ENCODE results near the gene NEK2. TPM values are rescaled to one million over a fixed set of nuclear protein-coding genes. Genes with fewer than 3 reads are reported as not detected.

Gene NEK2
- total RNA-seq, 1 experiment from 2014 or later: 60.5 TPM

GRCh38 chr1:211633524-211633846, 41.9 kb downstream of the NEK2 start:
- Histone ChIP-seq H3K27me3 (ENCODE audit: insufficient read depth, low read depth) (no peaks in the 10 kb centered on the region), H3K79me2 (ENCODE audit: low read depth) (no peaks in the 10 kb centered on the region), H3K4me2 (no peak overlapping the region), H3F3A (ENCODE audit: insufficient read depth, low read depth) (peaks cover 25% of the 10 kb centered on the region), H4K20me1 (ENCODE audit: insufficient read depth) (no peaks in the 10 kb centered on the region), H3K9me2 (ENCODE audit: insufficient read depth) (no peaks in the 10 kb centered on the region), H2AFZ (no peak overlapping the region), H3K36me3 (ENCODE audit: low read depth) (no peaks in the 10 kb centered on the region), H3K27ac (no peak overlapping the region), H3K9me3 (ENCODE audit: insufficient read depth, low read depth) (no peaks in the 10 kb centered on the region), H3K4me3 (no peak overlapping the region), H3K4me1 (replicated peaks; ENCODE audit: insufficient read depth) (peaks cover 42% of the 10 kb centered on the region)
- no peak for TF ChIP-seq CTCF (conservative IDR thresholded peaks at IDR 0.05)
- no peak for TF ChIP-seq EZH2 (IDR thresholded peaks at IDR 0.05; ENCODE audit: low read depth)
- BruUV-seq (replicated peaks): no TSS peak
- POLR2A ChIA-PET (ENCODE audit: unreplicated experiment): interaction anchor here (0.6 kb wide), 3 partner anchors 16 to 83 kb away, joined by 3 to 4 read pairs (median 3); no protein-coding TSS in a partner anchor
- DNase-seq: no peak
- intact Hi-C loops (cut with micrococcal nuclease; ENCODE audit: unreplicated experiment): no loop called here
- CTCF ChIA-PET: interaction anchor here (0.8 kb wide), 1 partner anchor 8 kb away, joined by 5 read pairs; no protein-coding TSS in a partner anchor

- DNase-seq: no peak
Observed at GRCh38 chr1:211632808-211633523, 42.5 kb downstream of the NEK2 start.

More at GRCh38 chr1:211632808-211633523, 42.5 kb downstream of the NEK2 start:
- intact Hi-C loops (cut with micrococcal nuclease; ENCODE audit: unreplicated experiment): no loop called here
- no peak overlapping the region for H3K27ac ChIP-seq
- TF ChIP-seq EZH2 (IDR thresholded peaks at IDR 0.05; ENCODE audit: low read depth) (no peak), CTCF (conservative IDR thresholded peaks at IDR 0.05) (no peak)
- no peaks in the 10 kb centered on the region for H3K36me3 ChIP-seq (ENCODE audit: low read depth)
- H2AFZ ChIP-seq: no peak overlapping the region
- no peaks in the 10 kb centered on the region for H3K9me3 ChIP-seq (ENCODE audit: insufficient read depth, low read depth)
- no peaks in the 10 kb centered on the region for H3K9me2 ChIP-seq (ENCODE audit: insufficient read depth)
- H3K4me2 ChIP-seq: no peak overlapping the region
- no TSS peak for BruUV-seq (replicated peaks)
- H3K4me3 ChIP-seq: no peak overlapping the region
- H3F3A ChIP-seq (ENCODE audit: insufficient read depth, low read depth): peaks cover 21% of the 10 kb centered on the region
- H3K4me1 ChIP-seq (replicated peaks; ENCODE audit: insufficient read depth): peaks cover 37% of the 10 kb centered on the region
- no peaks in the 10 kb centered on the region for H4K20me1 ChIP-seq (ENCODE audit: insufficient read depth)
- H3K79me2 ChIP-seq (ENCODE audit: low read depth): no peaks in the 10 kb centered on the region
- CTCF ChIA-PET: interaction anchor here (0.5 to 1.2 kb wide), 4 partner anchors 8 to 89 kb away, joined by 3 to 5 read pairs (median 3); no protein-coding TSS in a partner anchor
- POLR2A ChIA-PET (ENCODE audit: unreplicated experiment): interaction anchor here (0.6 kb wide), 3 partner anchors 16 to 82 kb away, joined by 3 to 4 read pairs (median 3); no protein-coding TSS in a partner anchor
- no peaks in the 10 kb centered on the region for H3K27me3 ChIP-seq (ENCODE audit: insufficient read depth, low read depth)

All from PC-9 (cell line).